Activated T-cell treated with anti-CD3 and anti-CD28 coated beads, Interleukin-2, amount 50 U/mL, for 48 hours (primary cell): ENCODE results near the gene PTPRM.

ENCODE experiments used
- DNase-seq, 2 experiments: peaks; one replicate each; pipeline ENCODE4 v3.0.0-alpha.2; 2020

The PTPRM gene

GRCh38 chr18:7601246-7601615 is 34.1 kb downstream of the PTPRM start:
- no peak for DNase-seq

- no peak for DNase-seq
Observed at GRCh38 chr18:7601936-7602335, 34.8 kb downstream of the PTPRM start.

GRCh38 chr18:7603259-7604000 is 36.3 kb downstream of the PTPRM start:
- DNase-seq = no peak

GRCh38 chr18:7604361-7604760 is 37.2 kb downstream of the PTPRM start:
- no peak for DNase-seq

GRCh38 chr18:7605705-7606104 is 38.6 kb downstream of the PTPRM start:
- no peak for DNase-seq

GRCh38 chr18:7607540-7608173 is 40.5 kb downstream of the PTPRM start:
- no peak for DNase-seq

GRCh38 chr18:7608174-7608550 is 41.0 kb downstream of the PTPRM start:
- no peak for DNase-seq

GRCh38 chr18:7608781-7609201 is 41.7 kb downstream of the PTPRM start:
- DNase-seq = no peak

- DNase-seq = no peak
Observed at GRCh38 chr18:7609617-7610016, 42.5 kb downstream of the PTPRM start.

- no peak for DNase-seq
Observed at GRCh38 chr18:7614042-7614441, 46.9 kb downstream of the PTPRM start.

GRCh38 chr18:7615840-7616239 is 48.7 kb downstream of the PTPRM start:
- DNase-seq = no peak

- DNase-seq = no peak
Observed at GRCh38 chr18:7616661-7617060, 49.5 kb downstream of the PTPRM start.

- DNase-seq = no peak
Observed at GRCh38 chr18:7617738-7618422, 50.8 kb downstream of the PTPRM start.

- no peak for DNase-seq
Observed at GRCh38 chr18:7618891-7619442, 51.9 kb downstream of the PTPRM start.

- no peak for DNase-seq
Observed at GRCh38 chr18:7619676-7620075, 52.6 kb downstream of the PTPRM start.

- DNase-seq = no peak
Observed at GRCh38 chr18:7622721-7623120, 55.6 kb downstream of the PTPRM start.

- DNase-seq = no peak
Observed at GRCh38 chr18:7623681-7624080, 56.6 kb downstream of the PTPRM start.

GRCh38 chr18:7624697-7625096 is 57.6 kb downstream of the PTPRM start:
- DNase-seq = no peak

- no peak for DNase-seq
Observed at GRCh38 chr18:7626175-7626921, 59.2 kb downstream of the PTPRM start.

GRCh38 chr18:7626922-7627440 is 59.9 kb downstream of the PTPRM start:
- DNase-seq = no peak

GRCh38 chr18:7629416-7629815 is 62.3 kb downstream of the PTPRM start:
- DNase-seq = no peak

GRCh38 chr18:7630731-7631442 is 63.8 kb downstream of the PTPRM start:
- no peak for DNase-seq
